Peyer's patch (tissue), 4 donors: Measurements from ENCODE around the gene SLC7A5. TPM values are rescaled to one million over a fixed set of nuclear protein-coding genes. Genes with fewer than 3 reads are reported as not detected.

Source experiments
- DNase-seq, 3 donors: peaks; one replicate each; pipeline ENCODE4 v3.0.0-alpha.2; 2017 to 2019
- H3K27ac ChIP-seq, 4 donors: fragments of 200-600 bp; sonication (generic); one replicate each; pipeline ENCODE4 v1.5.1; 2016 to 2019
- H3K27me3 ChIP-seq, 2 donors: fragments of 200-600 bp; sonication (generic); one replicate each; pipeline ENCODE4 v1.5.1; 2019
- H3K36me3 ChIP-seq, 3 donors: fragments of 200-600 bp; sonication (generic); one replicate each; pipeline ENCODE4 v1.5.1; 2016 to 2019
- H3K4me1 ChIP-seq, 4 donors: fragments of 200-600 bp; sonication (generic); one replicate each; pipeline ENCODE4 v1.5.1; 2016 to 2019
- H3K4me3 ChIP-seq, 4 donors: fragments of 200-600 bp; sonication (generic); 1 replicate in 3 of 4; 2 replicates in 1 of 4; pipeline ENCODE4 v1.5.1; 2016 to 2019; ENCODE audit warnings: mild to moderate bottlenecking in 1 of 4
- H3K9me3 ChIP-seq, 4 donors: fragments of 200-600 bp; sonication (generic); one replicate each; pipeline ENCODE4 v1.5.1; 2016 to 2019; ENCODE audit warnings: mild to moderate bottlenecking in 1 of 4
- POLR2A ChIP-seq, 2 donors: fragments of 450-650 bp; IDR thresholded peaks; one replicate each; pipeline ENCODE4 v1.5.1; 2017; ENCODE audit warnings: antibody characterized with exemption in 2 of 2, mild to moderate bottlenecking in 2 of 2, moderate library complexity in 2 of 2
- total RNA-seq, 4 donors: library from RNA; depleted of rRNA; stranded (reverse); fragments of >200 nt; gene quantifications; one replicate each; pipeline ENCODE4 v1.1.0, GENCODE V29; 2016
- TF ChIP-seq, protein P1 (sequence below), 6 experiments: fragments of 450-650 bp in 4 of 6; fragments of 200-600 bp in 2 of 6; sonication (generic) in 1 of 6; IDR thresholded peaks; one replicate each; pipeline ENCODE4 v1.5.1; 2017 to 2019; ENCODE audit warnings: antibody characterized with exemption in 6 of 6, mild to moderate bottlenecking in 3 of 6, moderate library complexity in 1 of 6

SLC7A5 gene
- total RNA-seq, 4 donors from 2014 or later: 3.2 to 4.7 (median 3.9) TPM

DNA sequence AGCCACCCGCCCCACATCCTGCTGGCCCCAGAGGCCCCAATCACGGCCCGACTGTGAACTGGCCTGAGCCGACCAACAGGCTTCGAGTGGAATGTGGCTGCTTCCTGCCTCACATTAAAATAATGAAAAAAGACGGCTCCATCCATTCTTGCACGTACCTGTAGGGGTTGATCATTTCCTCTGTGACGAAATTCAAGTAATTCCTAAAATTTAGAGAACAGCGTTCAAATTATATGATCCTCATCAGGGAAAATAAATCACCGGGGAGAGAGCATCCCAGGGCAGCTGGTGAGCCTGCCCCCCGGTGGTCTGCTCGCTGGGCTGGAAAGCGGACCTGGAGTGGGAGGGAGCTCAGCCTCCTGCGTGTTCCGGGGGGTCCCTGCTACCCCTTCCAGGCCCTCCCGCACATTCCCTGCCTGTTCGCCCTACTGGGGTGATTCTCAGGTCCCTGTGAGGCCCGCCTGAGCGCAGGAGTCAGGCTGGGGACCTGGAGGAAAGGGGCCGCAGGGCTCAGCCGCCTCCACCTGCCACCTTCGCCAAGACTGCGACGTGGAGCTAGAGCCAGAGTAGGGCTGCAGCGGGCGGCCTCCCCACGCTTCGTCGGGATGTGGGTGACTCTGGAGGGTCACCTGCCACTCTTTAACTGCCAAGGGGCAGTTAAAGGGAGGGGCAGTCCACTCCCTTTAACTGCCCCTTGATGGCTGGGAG is 28.9 kb downstream of the SLC7A5 start:
- no peaks in the 10 kb centered on the region for H3K9me3 ChIP-seq
- peaks cover 0 to 12% (median 0%) of the 10 kb centered on the region in 4 donors for H3K4me1 ChIP-seq
- H3K36me3 ChIP-seq: peaks cover 0 to 25% (median 0%) of the 10 kb centered on the region in 3 donors
- no peak overlapping the region for H3K27ac ChIP-seq
- H3K4me3 ChIP-seq: no peak overlapping the region
- no peaks in the 10 kb centered on the region for H3K27me3 ChIP-seq
- DNase-seq: no peak
- TF ChIP-seq POLR2A (IDR thresholded peaks at IDR 0.05): no peak
- TF ChIP-seq, protein P1, sequence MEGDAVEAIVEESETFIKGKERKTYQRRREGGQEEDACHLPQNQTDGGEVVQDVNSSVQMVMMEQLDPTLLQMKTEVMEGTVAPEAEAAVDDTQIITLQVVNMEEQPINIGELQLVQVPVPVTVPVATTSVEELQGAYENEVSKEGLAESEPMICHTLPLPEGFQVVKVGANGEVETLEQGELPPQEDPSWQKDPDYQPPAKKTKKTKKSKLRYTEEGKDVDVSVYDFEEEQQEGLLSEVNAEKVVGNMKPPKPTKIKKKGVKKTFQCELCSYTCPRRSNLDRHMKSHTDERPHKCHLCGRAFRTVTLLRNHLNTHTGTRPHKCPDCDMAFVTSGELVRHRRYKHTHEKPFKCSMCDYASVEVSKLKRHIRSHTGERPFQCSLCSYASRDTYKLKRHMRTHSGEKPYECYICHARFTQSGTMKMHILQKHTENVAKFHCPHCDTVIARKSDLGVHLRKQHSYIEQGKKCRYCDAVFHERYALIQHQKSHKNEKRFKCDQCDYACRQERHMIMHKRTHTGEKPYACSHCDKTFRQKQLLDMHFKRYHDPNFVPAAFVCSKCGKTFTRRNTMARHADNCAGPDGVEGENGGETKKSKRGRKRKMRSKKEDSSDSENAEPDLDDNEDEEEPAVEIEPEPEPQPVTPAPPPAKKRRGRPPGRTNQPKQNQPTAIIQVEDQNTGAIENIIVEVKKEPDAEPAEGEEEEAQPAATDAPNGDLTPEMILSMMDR (IDR thresholded peaks at IDR 0.05): no peak

DNA sequence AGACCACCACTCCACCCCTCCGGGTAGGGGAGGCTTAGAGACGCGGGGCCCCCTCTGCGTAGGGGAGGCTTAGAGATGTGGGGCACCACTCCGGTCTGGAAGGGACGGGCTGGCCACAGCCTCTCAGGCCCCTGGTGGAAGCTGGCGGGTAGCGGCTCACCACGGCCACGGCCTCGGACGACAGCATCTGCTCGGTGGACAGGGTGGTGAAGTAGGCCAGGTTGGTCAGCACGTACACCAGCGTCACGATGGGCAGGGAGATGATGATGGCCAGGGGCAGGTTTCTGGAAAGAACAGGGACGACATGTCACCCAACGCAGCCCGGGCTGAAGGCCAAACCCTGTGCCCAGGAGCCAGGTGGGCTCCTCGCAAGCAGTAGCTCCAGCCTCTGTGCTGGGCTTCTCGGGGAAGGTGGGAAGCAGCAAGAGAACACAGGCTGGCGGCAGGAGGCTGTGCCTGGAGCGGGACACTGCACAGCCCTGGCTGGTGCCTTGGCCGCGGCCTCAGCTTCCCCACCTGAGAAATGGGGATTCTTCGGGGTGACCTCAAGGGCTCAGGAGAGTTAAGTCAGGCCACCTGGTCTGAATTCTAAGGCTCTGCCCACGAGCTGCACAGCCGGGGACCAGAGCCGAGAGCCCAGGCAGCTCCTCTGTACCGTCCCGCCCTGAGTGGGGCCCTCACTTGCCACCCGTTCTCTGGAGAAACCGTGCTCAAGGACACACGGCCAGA is 29.6 kb downstream of the SLC7A5 start:
- Histone ChIP-seq H3K4me3 (no peak overlapping the region), H3K36me3 (peaks cover 0 to 25% (median 0%) of the 10 kb centered on the region in 3 donors), H3K9me3 (no peaks in the 10 kb centered on the region), H3K4me1 (peaks cover 0 to 12% (median 0%) of the 10 kb centered on the region in 4 donors), H3K27ac (peak overlapping the region in 1 of 4 donors; percentile 8), H3K27me3 (no peaks in the 10 kb centered on the region)
- DNase-seq: no peak
- TF ChIP-seq, protein P1 (IDR thresholded peaks at IDR 0.05): no peak

DNA sequence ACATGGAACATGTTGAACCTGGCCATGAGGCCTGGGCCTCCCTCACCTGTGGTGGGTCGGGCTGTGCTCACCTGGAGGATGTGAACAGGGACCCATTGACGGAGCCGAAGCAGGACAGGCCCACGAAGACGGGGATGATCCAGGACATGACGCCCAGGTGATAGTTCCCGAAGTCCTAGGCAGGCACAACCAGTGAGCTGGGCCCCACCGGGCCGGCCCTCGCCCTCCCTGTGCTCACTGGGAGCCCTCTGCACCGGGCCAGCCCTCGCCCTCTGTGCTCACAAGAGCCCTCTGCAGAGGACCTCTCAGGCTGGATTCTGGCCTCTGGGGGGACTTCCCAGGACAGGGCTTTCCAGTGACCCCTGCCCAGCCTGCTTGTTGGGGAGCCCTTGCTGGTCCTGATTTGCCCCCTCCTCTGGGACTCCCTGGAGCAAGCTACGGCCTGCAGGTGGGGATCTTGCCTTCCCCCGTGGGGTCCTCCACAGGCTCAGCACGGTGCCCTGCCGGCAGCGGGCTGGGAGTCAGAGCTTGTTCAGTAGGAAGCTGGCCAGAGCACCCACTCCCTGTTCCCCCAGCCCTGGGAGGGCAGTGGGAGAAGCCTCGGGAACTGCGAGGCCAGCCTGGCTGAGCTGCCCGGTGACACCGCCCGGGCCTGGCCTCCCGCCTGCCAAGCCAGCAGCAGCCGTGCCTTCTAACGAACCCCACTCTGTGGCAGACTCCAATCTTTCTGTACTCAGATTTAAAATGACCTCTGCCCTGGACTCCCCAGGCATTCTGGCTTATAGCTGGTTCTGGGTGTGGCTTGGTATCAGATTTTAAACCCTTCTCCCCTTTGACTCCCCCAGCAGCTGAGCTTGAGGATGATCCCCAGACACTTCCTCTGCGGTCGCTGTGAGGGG is 30.4 kb downstream of the SLC7A5 start:
- peaks cover 0 to 12% (median 0%) of the 10 kb centered on the region in 4 donors for H3K4me1 ChIP-seq
- TF ChIP-seq, protein P1 (IDR thresholded peaks at IDR 0.05): no peak
- no peak for TF ChIP-seq POLR2A (IDR thresholded peaks at IDR 0.05)
- no peaks in the 10 kb centered on the region for H3K27me3 ChIP-seq
- peak overlapping the region in 1 of 4 donors; percentile 8 for H3K27ac ChIP-seq
- peak overlapping the region in 1 of 4 donors; percentile 3 for H3K4me3 ChIP-seq
- no peaks in the 10 kb centered on the region for H3K9me3 ChIP-seq
- peak in 1 of 3 donors; percentile 66 for DNase-seq
- H3K36me3 ChIP-seq: peaks cover 0 to 32% (median 0%) of the 10 kb centered on the region in 3 donors

DNA sequence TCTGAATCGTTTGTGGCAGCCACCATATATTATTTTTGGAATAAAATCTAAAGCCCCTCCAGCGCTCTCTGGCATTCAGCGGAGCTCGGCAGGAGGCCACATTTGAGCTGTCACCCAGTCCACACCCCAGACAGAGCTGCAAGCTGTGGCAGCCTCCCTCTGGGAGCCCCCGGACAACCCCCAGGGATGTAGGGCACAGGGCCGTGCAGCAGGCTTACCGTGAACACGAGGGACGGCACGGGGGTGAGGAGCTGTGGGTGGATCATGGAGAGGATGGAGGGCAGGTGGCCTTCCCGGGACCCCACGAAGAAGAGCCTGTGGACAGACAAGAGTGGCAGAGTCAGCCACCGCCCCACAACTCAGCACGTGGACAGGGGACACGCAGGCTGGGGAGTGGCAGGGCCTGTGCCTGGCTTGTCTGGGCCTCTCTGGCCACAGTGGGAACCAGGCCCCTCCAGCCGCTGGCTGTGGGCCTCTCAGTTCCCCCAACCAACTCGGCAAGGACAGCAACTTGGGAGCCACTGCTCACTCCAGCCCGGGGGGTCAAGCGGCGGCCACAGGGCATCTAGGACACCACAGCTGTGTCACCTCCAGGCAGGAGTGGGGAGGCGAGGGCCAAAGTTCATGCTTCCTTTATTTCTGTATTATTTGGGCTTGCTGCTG is 31.5 kb downstream of the SLC7A5 start:
- no peak for TF ChIP-seq POLR2A (IDR thresholded peaks at IDR 0.05)
- TF ChIP-seq, protein P1 (IDR thresholded peaks at IDR 0.05): no peak
- no peaks in the 10 kb centered on the region for H3K27me3 ChIP-seq
- H3K4me1 ChIP-seq: peaks cover 0 to 12% (median 0%) of the 10 kb centered on the region in 4 donors
- no peak overlapping the region for H3K27ac ChIP-seq
- DNase-seq: no peak
- H3K36me3 ChIP-seq: peaks cover 0 to 32% (median 0%) of the 10 kb centered on the region in 3 donors
- no peak overlapping the region for H3K4me3 ChIP-seq
- no peaks in the 10 kb centered on the region for H3K9me3 ChIP-seq
